Stimulated activated naive CD8-positive, alpha-beta T cell treated with anti-CD3 and anti-CD28 coated beads, Interleukin-15, amount 100 ng/mL, for 72 hours (primary cell): ENCODE results near the gene LNX1.

Experiments
- ATAC-seq: fragments of 150-1000 bp; cut with Tn5 transposase; 2 replicates; pipeline ENCODE4 v1.10.0; 2021; ENCODE audit warnings: mild to moderate bottlenecking, moderate library complexity
- DNase-seq, 2 donors: peaks; one replicate each; pipeline ENCODE4 v3.0.0; 2021 to 2022
- H3K27ac Mint-ChIP-seq, 2 donors: one replicate each; pipeline ENCODE4 v1.8.0; 2022; ENCODE audit warnings: mild to moderate bottlenecking in 2 of 2, mixed read lengths in 2 of 2, moderate library complexity in 2 of 2
- H3K27me3 Mint-ChIP-seq: one replicate; pipeline ENCODE4 v1.8.0; 2022; ENCODE audit warnings: mixed read lengths
- H3K4me1 Mint-ChIP-seq: one replicate; pipeline ENCODE4 v1.8.0; 2022; ENCODE audit warnings: mild to moderate bottlenecking, mixed read lengths
- H3K4me3 Mint-ChIP-seq, 2 donors: one replicate each; pipeline ENCODE4 v1.8.0; 2022; ENCODE audit warnings: mild to moderate bottlenecking in 2 of 2, mixed read lengths in 2 of 2, moderate library complexity in 1 of 2
- H3K9me3 Mint-ChIP-seq, 2 donors: one replicate each; pipeline ENCODE4 v1.8.0; 2022; ENCODE audit warnings: mixed read lengths in 2 of 2

Gene LNX1

DNA sequence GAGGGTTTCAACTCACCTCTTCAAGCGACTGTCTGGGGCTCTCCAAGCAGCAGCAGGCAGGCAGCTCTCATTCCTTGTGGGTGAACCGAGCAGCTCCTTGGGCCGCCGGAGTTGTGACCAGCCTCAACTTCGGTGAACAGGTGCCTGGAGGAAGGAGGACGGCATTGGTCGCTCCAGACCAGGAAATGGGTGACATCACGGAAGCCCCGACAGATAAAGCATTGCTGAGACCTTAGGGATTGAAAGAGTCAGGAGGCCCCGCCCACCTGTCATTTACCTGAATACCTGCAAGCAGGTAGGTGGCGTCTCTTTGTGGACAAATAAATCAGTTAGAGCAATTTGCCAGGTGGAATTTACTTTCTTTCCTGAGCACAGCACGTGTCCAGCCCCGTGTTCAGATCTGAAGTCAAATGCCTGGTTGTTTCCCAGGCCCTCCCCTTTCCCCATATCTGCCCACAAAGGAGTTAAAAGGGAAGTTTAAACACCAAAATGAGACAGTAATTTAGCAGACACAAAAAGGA is at the start of gene LNX1:
LNX1 (minus strand) TSS at position 115 of the 521 bp plus-strand sequence. CDS start 17,484 bp downstream, outside the sequence.
- DNase-seq (peak in 1 of 2 donors; percentile 12), ATAC-seq (peak; percentile 48)
- Mint-ChIP-seq H3K27me3 (peaks cover 52% of the 10 kb centered on the region), H3K4me3 (peak within 1 kb of the TSS; percentile 50 to 58), H3K4me1 (peaks cover 14% of the 10 kb centered on the region), H3K27ac (no peak within 1 kb of the TSS), H3K9me3 (no peaks in the 10 kb centered on the region)

DNA sequence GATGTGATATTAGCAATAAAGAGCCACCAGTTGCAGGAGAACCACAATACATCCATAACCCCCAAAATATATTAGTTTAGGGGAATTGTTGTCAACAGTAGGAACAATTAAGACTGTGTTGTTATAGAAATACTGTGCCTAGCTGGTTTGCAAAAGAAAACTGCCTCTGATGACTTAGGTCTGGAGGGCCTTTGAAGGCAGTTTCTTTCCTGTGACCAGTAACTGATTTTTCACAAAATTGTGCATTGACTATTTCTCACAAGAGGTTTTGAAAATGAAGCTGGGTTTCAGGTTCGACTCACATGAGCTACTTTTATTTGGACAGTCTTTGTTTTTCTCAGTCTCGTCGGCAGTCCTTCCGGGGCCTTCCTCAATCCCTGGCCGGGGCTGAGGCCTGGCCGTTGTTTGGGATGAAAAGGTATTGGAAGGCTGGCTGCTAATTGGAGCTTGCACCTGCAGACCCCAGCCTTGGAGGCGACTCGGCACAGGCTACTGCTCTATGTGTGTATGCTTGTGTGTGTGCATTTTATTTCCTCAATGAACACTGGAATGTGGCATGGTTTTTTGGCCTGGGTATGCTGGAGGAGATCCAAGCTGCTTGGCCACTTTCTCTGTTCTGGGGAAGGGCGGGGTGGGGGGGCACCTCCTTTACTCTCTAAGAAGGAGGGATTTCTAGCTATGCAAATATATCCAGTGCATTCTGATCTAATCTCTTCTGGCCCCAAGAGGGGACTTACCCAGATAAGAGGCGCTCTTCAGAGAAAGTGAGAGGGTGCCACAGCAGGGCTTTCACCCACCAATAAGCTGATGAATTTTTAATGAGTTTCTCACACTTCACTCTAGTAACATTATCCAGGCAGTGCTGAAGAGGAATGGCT is 49.5 kb upstream of the LNX1 start:
- Mint-ChIP-seq H3K4me3 (no peak overlapping the region), H3K9me3 (no peaks in the 10 kb centered on the region), H3K4me1 (no peaks in the 10 kb centered on the region), H3K27ac (no peak overlapping the region), H3K27me3 (peaks cover 39% of the 10 kb centered on the region)
- ATAC-seq (peak; percentile 73), DNase-seq (no peak)

DNA sequence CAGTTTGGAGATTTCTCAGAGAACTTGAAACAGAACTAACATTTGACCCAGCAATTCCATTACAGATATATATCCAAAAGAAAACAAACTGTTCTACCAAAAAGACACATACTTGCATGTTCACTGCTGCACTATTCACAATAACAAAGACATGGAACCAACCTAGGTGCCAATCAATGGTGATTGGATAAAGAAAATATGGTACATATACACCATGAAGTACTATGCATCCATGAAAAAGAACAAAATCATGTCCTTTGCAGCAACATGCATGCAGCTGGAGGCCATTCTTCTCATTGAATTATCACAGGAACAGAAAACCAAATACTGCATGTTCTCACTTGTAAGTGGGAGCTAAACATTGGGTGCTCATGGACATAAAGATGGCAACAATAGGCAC is 47.6 kb upstream of the LNX1 start:
- H3K27me3 Mint-ChIP-seq: peaks cover 49% of the 10 kb centered on the region
- no peaks in the 10 kb centered on the region for H3K9me3 Mint-ChIP-seq
- no peak overlapping the region for H3K27ac Mint-ChIP-seq
- no peak for DNase-seq
- no peaks in the 10 kb centered on the region for H3K4me1 Mint-ChIP-seq
- no peak overlapping the region for H3K4me3 Mint-ChIP-seq
- ATAC-seq: no peak

DNA sequence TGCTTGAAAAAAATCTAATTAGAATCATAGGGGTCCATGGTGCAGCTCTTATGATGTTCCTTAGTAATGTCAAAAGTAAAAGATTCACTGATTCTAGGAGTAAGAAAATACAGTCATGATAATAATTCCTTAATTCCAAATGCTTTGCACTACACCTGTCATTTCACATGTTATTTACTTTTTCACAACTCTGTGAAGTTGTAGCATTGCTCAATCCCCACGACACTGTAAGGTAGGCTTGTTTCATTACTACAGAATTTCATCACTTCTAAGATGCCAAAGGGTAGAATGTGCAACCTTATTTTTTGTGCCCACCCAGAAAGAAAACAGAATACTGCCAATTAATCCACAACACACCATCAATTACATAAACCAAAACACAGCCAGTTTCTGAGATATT is 46.1 kb upstream of the LNX1 start:
- Mint-ChIP-seq H3K27ac (no peak overlapping the region), H3K9me3 (no peaks in the 10 kb centered on the region), H3K4me3 (no peak overlapping the region), H3K4me1 (no peaks in the 10 kb centered on the region), H3K27me3 (peaks cover 47% of the 10 kb centered on the region)
- DNase-seq (no peak), ATAC-seq (no peak)

DNA sequence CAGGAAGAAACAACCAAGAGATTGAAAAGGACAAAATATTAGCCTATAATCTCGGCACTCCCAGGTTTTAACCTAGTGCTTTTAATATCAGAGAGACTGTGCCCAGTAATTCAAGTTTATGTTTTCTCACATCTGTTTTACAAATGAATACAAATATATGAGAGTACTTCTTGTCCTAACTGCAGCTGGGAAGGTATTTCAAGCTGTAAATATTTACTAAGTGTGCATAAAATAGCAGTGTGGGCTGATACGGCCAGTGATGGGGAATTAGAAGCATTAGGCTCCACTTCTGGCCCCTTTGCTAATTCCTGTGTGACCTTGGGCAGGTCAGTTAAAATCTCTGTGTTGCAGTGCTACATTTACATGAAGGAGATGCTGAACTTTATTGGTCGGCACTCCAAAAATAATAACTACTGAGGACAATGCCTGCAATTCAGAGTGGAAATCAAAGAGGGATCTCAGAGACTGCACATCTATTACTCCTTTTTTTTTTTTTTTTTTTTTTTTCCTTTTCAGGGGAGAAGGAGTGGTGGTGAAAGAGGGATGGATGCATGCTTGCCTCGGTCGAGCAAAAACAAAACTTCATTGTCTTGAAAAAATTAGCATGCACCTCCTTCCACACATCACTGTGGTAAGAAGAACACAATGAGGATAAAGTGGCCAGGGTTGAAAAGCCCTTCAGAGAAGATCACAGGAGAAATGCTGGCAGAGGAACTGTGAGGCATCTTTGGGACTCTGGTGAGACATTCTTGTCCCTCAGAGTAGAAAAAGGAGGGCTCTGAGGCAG is 44.6 kb upstream of the LNX1 start:
- peaks cover 60% of the 10 kb centered on the region for H3K27me3 Mint-ChIP-seq
- H3K9me3 Mint-ChIP-seq: no peaks in the 10 kb centered on the region
- no peak overlapping the region for H3K27ac Mint-ChIP-seq
- DNase-seq (no peak), ATAC-seq (no peak)
- H3K4me3 Mint-ChIP-seq: no peak overlapping the region
- no peaks in the 10 kb centered on the region for H3K4me1 Mint-ChIP-seq

DNA sequence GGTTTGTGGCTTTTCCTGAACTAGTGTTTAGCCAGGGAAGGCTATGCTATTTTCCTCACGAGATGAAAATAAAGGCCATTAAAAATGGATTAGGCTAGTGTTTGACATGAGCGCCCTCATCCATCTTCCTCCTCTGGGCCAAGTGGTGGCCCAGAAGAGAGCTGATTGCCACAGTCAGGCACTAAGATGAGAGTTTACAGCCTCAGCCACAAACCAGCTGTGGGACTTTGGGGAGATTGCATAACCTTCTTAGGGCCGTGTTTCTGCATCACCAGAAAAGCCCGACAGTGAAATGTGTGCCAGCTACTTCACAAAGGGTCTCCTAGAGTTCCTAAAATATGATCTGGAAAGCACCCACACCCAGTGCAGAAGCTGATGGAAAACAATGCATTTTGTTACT is 42.3 kb upstream of the LNX1 start:
- Mint-ChIP-seq H3K27me3 (peaks cover 66% of the 10 kb centered on the region), H3K4me3 (no peak overlapping the region), H3K9me3 (no peaks in the 10 kb centered on the region), H3K27ac (no peak overlapping the region), H3K4me1 (no peaks in the 10 kb centered on the region)
- ATAC-seq (no peak), DNase-seq (no peak)

DNA sequence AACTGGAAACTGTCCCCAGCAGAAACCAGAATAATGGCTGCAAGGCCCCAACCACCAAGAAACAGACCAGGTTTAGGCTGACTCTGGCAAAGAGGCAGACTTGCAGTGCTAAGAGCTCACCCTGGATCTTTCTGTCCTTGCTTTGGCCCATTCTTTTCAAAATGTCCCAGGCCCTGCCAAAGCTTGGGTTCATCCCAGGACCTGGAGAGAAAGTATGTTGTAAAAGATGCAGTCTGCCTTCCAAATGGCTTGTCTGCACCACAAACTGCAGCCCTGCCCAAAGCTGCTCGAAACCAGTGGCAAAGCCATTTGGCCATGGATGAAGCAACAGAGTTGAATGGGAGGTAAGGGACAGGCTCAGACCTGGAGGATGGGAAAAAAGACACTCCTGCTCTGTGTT is 38.0 kb upstream of the LNX1 start:
- Mint-ChIP-seq H3K4me3 (no peak overlapping the region), H3K4me1 (no peaks in the 10 kb centered on the region), H3K9me3 (peaks cover 3 to 5% of the 10 kb centered on the region in 2 donors), H3K27ac (peak overlapping the region in 1 of 2 donors; percentile 48), H3K27me3 (peaks cover 49% of the 10 kb centered on the region)
- DNase-seq (no peak), ATAC-seq (no peak)

DNA sequence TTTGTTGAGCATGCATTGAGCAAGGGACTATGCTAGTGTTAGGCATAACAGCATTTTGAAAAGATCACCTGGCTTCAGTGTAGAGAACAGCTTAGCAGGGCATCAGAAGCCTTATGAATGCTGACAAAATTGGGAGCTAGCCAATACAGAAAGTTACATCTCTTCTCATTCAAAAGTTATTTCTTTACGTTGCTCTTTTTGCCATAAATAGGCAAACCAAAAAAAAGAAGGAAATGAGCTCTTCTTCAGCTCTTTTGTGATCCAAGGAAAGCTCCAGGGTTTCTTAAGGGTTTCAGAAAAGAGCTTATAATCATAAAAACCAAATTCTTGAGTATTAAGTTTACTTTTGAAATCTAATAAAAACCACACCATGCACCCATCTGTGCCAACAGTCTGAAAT is 35.2 kb upstream of the LNX1 start:
- DNase-seq (no peak), ATAC-seq (no peak)
- H3K4me3 Mint-ChIP-seq: no peak overlapping the region
- peaks cover 38% of the 10 kb centered on the region for H3K27me3 Mint-ChIP-seq
- peaks cover 8 to 12% of the 10 kb centered on the region in 2 donors for H3K9me3 Mint-ChIP-seq
- no peaks in the 10 kb centered on the region for H3K4me1 Mint-ChIP-seq
- H3K27ac Mint-ChIP-seq: no peak overlapping the region

DNA sequence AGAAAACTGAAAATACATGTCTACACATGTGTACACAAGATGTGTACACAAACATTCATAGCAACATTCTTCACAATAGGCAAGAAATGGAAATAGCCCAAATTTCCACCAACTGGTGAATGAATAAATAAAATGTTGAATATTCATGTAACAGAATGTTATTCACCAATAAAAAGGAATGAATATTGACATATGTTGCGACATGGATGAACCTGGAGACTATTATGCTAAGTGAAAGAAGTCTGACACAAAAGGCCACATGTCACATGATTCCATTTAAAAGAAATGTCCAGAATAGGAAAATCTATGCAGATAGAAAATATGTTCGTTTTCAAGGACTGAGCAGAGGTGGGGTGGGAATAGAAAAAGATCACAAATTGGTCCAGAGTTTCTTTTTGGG is 34.6 kb upstream of the LNX1 start:
- Mint-ChIP-seq H3K27me3 (peaks cover 38% of the 10 kb centered on the region), H3K27ac (no peak overlapping the region), H3K4me3 (no peak overlapping the region), H3K4me1 (no peaks in the 10 kb centered on the region), H3K9me3 (peaks cover 8 to 12% of the 10 kb centered on the region in 2 donors)
- DNase-seq: no peak
- no peak for ATAC-seq

DNA sequence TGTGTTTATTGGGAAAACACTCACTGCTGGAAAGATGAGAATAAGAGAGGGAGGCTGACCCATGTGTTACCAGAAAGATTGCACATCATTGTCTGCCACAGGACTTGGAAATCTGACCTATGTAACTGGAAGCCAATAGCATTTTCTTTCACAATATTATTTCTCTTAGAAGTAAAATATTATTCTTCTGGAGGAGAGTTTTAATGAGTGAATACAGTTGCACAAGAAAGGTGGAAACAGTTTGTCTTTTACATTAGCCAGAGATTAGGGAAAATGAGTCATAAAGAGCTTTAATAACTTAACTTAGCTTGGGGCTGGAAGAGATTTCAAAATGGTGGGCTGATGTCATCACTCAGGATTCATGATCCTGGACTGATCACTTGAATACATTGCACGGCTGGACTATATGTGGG is 31.5 kb upstream of the LNX1 start:
- ATAC-seq: no peak
- no peak for DNase-seq
- H3K27ac Mint-ChIP-seq: no peak overlapping the region
- H3K27me3 Mint-ChIP-seq: peaks cover 29% of the 10 kb centered on the region
- no peaks in the 10 kb centered on the region for H3K4me1 Mint-ChIP-seq
- no peak overlapping the region for H3K4me3 Mint-ChIP-seq
- peaks cover 8 to 12% of the 10 kb centered on the region in 2 donors for H3K9me3 Mint-ChIP-seq

DNA sequence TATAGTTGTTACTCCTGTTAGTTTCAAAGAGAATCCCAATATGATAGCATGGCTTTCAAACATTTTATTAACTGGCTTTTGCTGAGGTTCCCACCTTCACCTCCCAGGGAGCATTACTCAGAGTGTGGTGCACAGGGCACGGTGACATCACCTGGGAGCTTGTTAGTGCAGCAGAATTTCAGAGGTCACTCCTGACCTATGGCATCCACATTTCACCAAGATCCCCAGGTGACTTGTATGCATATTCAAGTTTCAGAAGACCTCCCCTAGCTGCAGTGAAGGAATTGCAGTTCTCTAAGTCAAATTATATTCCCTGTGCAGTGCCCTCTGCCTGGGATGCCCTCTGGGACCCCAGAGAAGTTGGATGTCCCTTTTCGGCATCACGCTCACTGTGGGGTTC is 29.7 kb upstream of the LNX1 start:
- no peak for DNase-seq
- Mint-ChIP-seq H3K4me1 (peaks cover 8% of the 10 kb centered on the region), H3K9me3 (peaks cover 8 to 12% of the 10 kb centered on the region in 2 donors), H3K27me3 (peaks cover 17% of the 10 kb centered on the region), H3K27ac (no peak overlapping the region), H3K4me3 (no peak overlapping the region)
- no peak for ATAC-seq

DNA sequence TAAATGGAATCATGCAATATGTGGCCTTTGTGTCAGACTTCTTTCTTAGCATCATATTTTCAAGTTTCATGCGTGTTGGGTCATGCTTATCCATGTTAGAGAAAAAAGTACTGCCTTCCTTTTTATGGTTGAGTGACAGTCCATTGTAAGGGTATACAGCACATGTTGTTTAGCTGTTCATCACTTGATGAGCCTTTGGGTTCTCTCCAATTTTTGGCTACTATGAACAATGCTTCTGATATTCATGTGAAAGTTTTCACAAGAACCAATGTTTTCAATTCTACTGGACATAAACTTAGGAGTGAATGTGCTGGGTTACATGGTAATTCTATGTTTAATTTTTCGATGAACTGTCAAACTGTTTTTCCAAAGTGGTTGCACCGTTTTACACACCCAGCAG is 28.1 kb upstream of the LNX1 start:
- peaks cover 6 to 9% of the 10 kb centered on the region in 2 donors for H3K9me3 Mint-ChIP-seq
- H3K4me3 Mint-ChIP-seq: no peak overlapping the region
- ATAC-seq (no peak), DNase-seq (no peak)
- H3K27me3 Mint-ChIP-seq: peaks cover 27% of the 10 kb centered on the region
- H3K27ac Mint-ChIP-seq: no peak overlapping the region
- H3K4me1 Mint-ChIP-seq: peaks cover 8% of the 10 kb centered on the region

DNA sequence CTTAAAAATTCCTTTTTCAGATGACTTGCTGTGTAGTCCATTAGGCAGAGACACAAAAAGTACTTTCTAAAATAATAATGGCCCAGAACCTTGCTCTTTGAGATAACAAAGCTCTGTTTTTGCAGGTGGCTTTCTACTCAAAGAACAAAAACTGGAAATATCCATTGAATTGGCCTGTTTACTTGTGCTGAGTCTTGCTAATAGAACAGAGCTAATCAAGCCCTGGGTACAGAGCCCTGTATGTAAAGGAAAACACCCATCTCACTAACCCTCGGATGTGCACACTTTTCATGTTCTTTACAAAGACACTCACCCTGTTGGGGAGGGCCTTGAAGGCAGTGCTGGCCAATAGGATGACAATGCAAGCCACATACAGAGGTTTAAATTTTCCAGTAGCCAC is 27.0 kb upstream of the LNX1 start:
- Mint-ChIP-seq H3K27ac (no peak overlapping the region), H3K9me3 (peaks cover 0 to 10% of the 10 kb centered on the region in 2 donors), H3K4me1 (peaks cover 9% of the 10 kb centered on the region), H3K27me3 (peaks cover 34% of the 10 kb centered on the region), H3K4me3 (no peak overlapping the region)
- DNase-seq (no peak), ATAC-seq (no peak)

DNA sequence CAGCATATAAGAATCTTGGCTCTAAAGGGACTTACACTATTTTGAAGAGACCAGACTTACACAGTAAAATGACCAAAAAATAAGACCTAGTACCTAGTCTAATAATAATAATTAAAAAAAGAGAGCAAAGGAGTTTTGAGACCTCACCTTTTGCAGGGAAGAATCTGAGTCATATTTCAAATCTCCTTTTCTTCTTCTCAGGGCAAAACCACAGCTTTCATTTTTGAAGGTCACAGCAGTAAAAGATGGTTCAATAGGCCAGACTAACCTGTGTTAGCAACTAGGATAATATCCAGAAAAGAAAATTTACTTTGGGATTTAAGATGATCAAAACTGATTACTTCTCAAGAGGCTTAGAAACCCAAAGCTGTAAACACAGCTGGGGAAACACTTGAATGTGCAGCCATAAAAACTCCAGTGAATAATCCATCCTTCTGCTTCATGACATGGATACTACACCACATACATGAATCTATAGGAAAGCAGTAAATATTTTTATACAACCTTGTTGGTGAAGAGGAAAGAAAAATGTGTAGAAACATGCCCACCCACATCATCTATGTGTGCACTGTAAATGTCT is 25.9 kb upstream of the LNX1 start:
- H3K4me3 Mint-ChIP-seq: no peak overlapping the region
- peaks cover 16% of the 10 kb centered on the region for H3K4me1 Mint-ChIP-seq
- H3K27ac Mint-ChIP-seq: no peak overlapping the region
- ATAC-seq (no peak), DNase-seq (no peak)
- H3K27me3 Mint-ChIP-seq: peaks cover 25% of the 10 kb centered on the region
- H3K9me3 Mint-ChIP-seq: peaks cover 0 to 12% of the 10 kb centered on the region in 2 donors

DNA sequence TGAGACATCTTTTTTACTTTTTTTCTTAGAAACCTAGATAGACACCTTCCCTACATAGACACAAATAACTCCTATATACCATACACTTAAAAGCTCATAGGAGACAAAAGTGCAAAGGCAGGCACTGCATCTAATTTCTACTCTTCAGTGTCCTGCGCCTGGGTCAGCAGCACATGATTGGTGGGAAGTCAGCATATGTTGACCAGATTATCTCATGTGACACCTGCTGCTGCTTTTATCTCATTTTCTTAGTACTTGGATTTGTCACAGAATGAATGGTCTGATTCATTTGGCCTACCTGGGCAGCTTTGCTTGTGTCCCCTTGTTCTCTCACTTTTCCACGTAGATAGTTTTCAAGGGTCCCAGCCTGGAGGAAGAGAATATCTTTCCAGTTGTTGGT is 24.9 kb upstream of the LNX1 start:
- no peak overlapping the region for H3K27ac Mint-ChIP-seq
- ATAC-seq: no peak
- H3K27me3 Mint-ChIP-seq: peaks cover 21% of the 10 kb centered on the region
- no peak overlapping the region for H3K4me3 Mint-ChIP-seq
- peaks cover 16% of the 10 kb centered on the region for H3K4me1 Mint-ChIP-seq
- peaks cover 0 to 12% of the 10 kb centered on the region in 2 donors for H3K9me3 Mint-ChIP-seq
- DNase-seq: no peak
